GM23338 (cell line): ENCODE results near the gene ERICH3. TPM values are rescaled to one million over a fixed set of nuclear protein-coding genes. Genes with fewer than 3 reads are reported as not detected.

Experiments used
- ATAC-seq: fragments of 200-7000 bp; cut with Tn5 transposase; 3 replicates; pipeline ENCODE4 v1.9.1; 2020
- DNase-seq: peaks from one replicate; pipeline ENCODE4 v3.0.0-alpha.2; 2015; ENCODE audit warnings: low spot score
- H2AFZ ChIP-seq: fragments of 200-600 bp; sonication (generic); 2 replicates; pipeline ENCODE4 v1.8.0; 2016; ENCODE audit warnings: antibody characterized with exemption, mild to moderate bottlenecking, moderate library complexity
- H3F3A ChIP-seq: fragments of 200-600 bp; sonication (generic); replicated peaks from 2 replicates; pipeline ENCODE4 v1.8.0; 2017; ENCODE audit warnings: antibody characterized with exemption, mixed run types, low read depth
- H3K27ac ChIP-seq: fragments of 200-600 bp; sonication (generic); 2 replicates; pipeline ENCODE4 v1.6.1; 2016; ENCODE audit warnings: low read depth
- H3K27me3 ChIP-seq: fragments of 200-600 bp; sonication (generic); 2 replicates; pipeline ENCODE4 v1.8.0; 2016; ENCODE audit warnings: mild to moderate bottlenecking, mixed run types, moderate library complexity; ENCODE audit not compliant: insufficient read depth
- H3K36me3 ChIP-seq: fragments of 200-600 bp; sonication (generic); 2 replicates; pipeline ENCODE4 v1.8.0; 2016; ENCODE audit warnings: mild to moderate bottlenecking; ENCODE audit not compliant: insufficient read depth
- H3K4me1 ChIP-seq: fragments of 200-600 bp; sonication (generic); 2 replicates; pipeline ENCODE4 v1.8.0; 2016; ENCODE audit warnings: mild to moderate bottlenecking, moderate library complexity; ENCODE audit not compliant: insufficient read depth
- H3K4me2 ChIP-seq: fragments of 200-600 bp; sonication (generic); 2 replicates; pipeline ENCODE4 v1.7.1; 2017; ENCODE audit warnings: mixed run types
- H3K4me3 ChIP-seq: fragments of 200-600 bp; sonication (generic); 2 replicates; pipeline ENCODE4 v1.6.1; 2016; ENCODE audit warnings: mixed run types
- H3K79me2 ChIP-seq: fragments of 200-600 bp; sonication (generic); replicated peaks from 2 replicates; pipeline ENCODE4 v1.8.0; 2017; ENCODE audit warnings: mild to moderate bottlenecking; ENCODE audit not compliant: insufficient read depth
- H3K9me2 ChIP-seq: fragments of 200-600 bp; sonication (generic); 2 replicates; pipeline ENCODE4 v1.8.0; 2017; ENCODE audit not compliant: insufficient read depth
- H4K20me1 ChIP-seq: fragments of 200-600 bp; sonication (generic); replicated peaks from 2 replicates; pipeline ENCODE4 v1.8.0; 2017; ENCODE audit warnings: mild to moderate bottlenecking; ENCODE audit not compliant: insufficient read depth
- H3K27ac Mint-ChIP-seq: 2 replicates; pipeline ENCODE4 v1.8.0; 2020; ENCODE audit warnings: inconsistent platforms, mild to moderate bottlenecking, moderate library complexity, mixed read lengths
- H3K27me3 Mint-ChIP-seq: 3 replicates; pipeline ENCODE4 v1.8.0; 2022; ENCODE audit warnings: low read depth, mild to moderate bottlenecking, moderate library complexity, mixed read lengths, inconsistent platforms; ENCODE audit not compliant: insufficient read depth, poor library complexity
- H3K36me3 Mint-ChIP-seq: 3 replicates; pipeline ENCODE4 v1.8.0; 2021; ENCODE audit warnings: low read depth, mild to moderate bottlenecking, inconsistent platforms, moderate library complexity, mixed read lengths
- H3K4me1 Mint-ChIP-seq: 3 replicates; pipeline ENCODE4 v1.8.0; 2020; ENCODE audit warnings: mild to moderate bottlenecking, inconsistent platforms, mixed read lengths
- H3K4me3 Mint-ChIP-seq: 3 replicates; pipeline ENCODE4 v1.8.0; 2021; ENCODE audit warnings: moderate library complexity, mild to moderate bottlenecking, inconsistent platforms, mixed read lengths
- H3K9me3 Mint-ChIP-seq: 3 replicates; pipeline ENCODE4 v1.8.0; 2020; ENCODE audit warnings: moderate library complexity, mild to moderate bottlenecking, inconsistent platforms, mixed read lengths
- CTCF ChIP-seq, 2 experiments: fragments of 200-600 bp in 1 of 2; sonication (generic) in 1 of 2; conservative IDR thresholded peaks; 2 replicates each; pipeline versions ENCODE4 v1.5.1 to v1.6.1; 2016 to 2017; ENCODE audit warnings: antibody characterized with exemption in 2 of 2, low read depth in 2 of 2, mild to moderate bottlenecking in 2 of 2, moderate library complexity in 1 of 2
- ETS1 ChIP-seq: IDR thresholded peaks from 2 replicates; pipeline ENCODE4 v1.6.1; 2016; ENCODE audit warnings: antibody characterized with exemption
- EZH2 ChIP-seq: fragments of 200-600 bp; sonication (generic); IDR thresholded peaks from one replicate; pipeline ENCODE4 v1.8.0; 2017; ENCODE audit warnings: antibody characterized with exemption, mild to moderate bottlenecking, low read depth; ENCODE audit not compliant: unreplicated experiment
- EZH2phosphoT487 ChIP-seq: fragments of 200-600 bp; sonication (generic); IDR thresholded peaks from one replicate; pipeline ENCODE4 v1.8.1; 2018; ENCODE audit warnings: antibody characterized with exemption; ENCODE audit not compliant: unreplicated experiment
- JUNB ChIP-seq: IDR thresholded peaks from one replicate; pipeline ENCODE4 v1.6.1; 2016; ENCODE audit warnings: antibody characterized with exemption; ENCODE audit not compliant: unreplicated experiment
- NANOG ChIP-seq: IDR thresholded peaks from 2 replicates; pipeline ENCODE4 v1.6.1; 2016; ENCODE audit warnings: antibody characterized with exemption, borderline replicate concordance
- POLR2AphosphoS5 ChIP-seq: IDR thresholded peaks from 2 replicates; pipeline ENCODE4 v1.6.1; 2016; ENCODE audit warnings: antibody characterized with exemption, low read depth
- REST ChIP-seq: IDR thresholded peaks from one replicate; pipeline ENCODE4 v1.6.1; 2018; ENCODE audit warnings: antibody characterized with exemption; ENCODE audit not compliant: unreplicated experiment
- STAT1 ChIP-seq: IDR thresholded peaks from one replicate; pipeline ENCODE4 v1.6.1; 2016; ENCODE audit warnings: antibody characterized with exemption; ENCODE audit not compliant: unreplicated experiment
- ZNF114 ChIP-seq: fragments of 250-450 bp; sonication (Bioruptor Pico); IDR thresholded peaks from 2 replicates; pipeline ENCODE4 v1.5.0; 2020; ENCODE audit warnings: mild to moderate bottlenecking, moderate library complexity
- ZNF331 ChIP-seq: fragments of 250-450 bp; sonication (Bioruptor Pico); IDR thresholded peaks from 2 replicates; pipeline ENCODE4 v1.5.0; 2020; ENCODE audit warnings: low read depth, mild to moderate bottlenecking, moderate library complexity
- polyA plus RNA-seq: library from polyadenylated mRNA; unstranded; fragments of >200 nt; fragmentation: Nextera tagmentation; extraction: Ambion mirVana; gene quantifications from 2 replicates; pipeline ENCODE4 v1.2.1, GENCODE V29; 2016
- total RNA-seq: library from RNA; depleted of rRNA; stranded (reverse); fragments of >200 nt; shearing (Covaris generic); gene quantifications from 2 replicates; pipeline ENCODE4 v1.2.3, GENCODE V29; 2014

The ERICH3 gene
- total and polyA plus RNA-seq, 2 experiments from 2014 or later = not detected

- Mint-ChIP-seq H3K36me3 (no peaks in the 10 kb centered on the region), H3K9me3 (no peaks in the 10 kb centered on the region), H3K27ac (no peak overlapping the region), H3K4me1 (no peaks in the 10 kb centered on the region), H3K4me3 (no peak overlapping the region), H3K27me3 (no peaks in the 10 kb centered on the region)
- no peak for ATAC-seq
- Histone ChIP-seq H3K27ac (no peak overlapping the region), H2AFZ (no peak overlapping the region), H3K4me3 (no peak overlapping the region), H3K9me2 (peaks cover 5% of the 10 kb centered on the region; the same call in 1 of the 2 replicates), H3K4me2 (no peak overlapping the region), H3K27me3 (no peaks in the 10 kb centered on the region), H3K4me1 (no peaks in the 10 kb centered on the region), H3K79me2 (no peaks in the 10 kb centered on the region), H3F3A (no peaks in the 10 kb centered on the region), H3K36me3 (no peaks in the 10 kb centered on the region), H4K20me1 (no peaks in the 10 kb centered on the region)
- TF ChIP-seq POLR2AphosphoS5 = no peak
- DNase-seq = no peak
Observed at GRCh38 chr1:74592580-74593355, 80.8 kb downstream of the ERICH3 start.

GRCh38 chr1:74591949-74592348 is 81.6 kb downstream of the ERICH3 start:
- DNase-seq (no peak), ATAC-seq (no peak)
- Histone ChIP-seq H3K4me1 (no peaks in the 10 kb centered on the region), H3K79me2 (no peaks in the 10 kb centered on the region), H3K27ac (no peak overlapping the region), H3K36me3 (no peaks in the 10 kb centered on the region), H3K4me3 (no peak overlapping the region), H3K9me2 (peaks cover 5% of the 10 kb centered on the region; the same call in 1 of the 2 replicates), H3K27me3 (no peaks in the 10 kb centered on the region), H2AFZ (no peak overlapping the region), H4K20me1 (no peaks in the 10 kb centered on the region), H3F3A (no peaks in the 10 kb centered on the region), H3K4me2 (no peak overlapping the region)
- Mint-ChIP-seq H3K9me3 (no peaks in the 10 kb centered on the region), H3K4me1 (no peaks in the 10 kb centered on the region), H3K27me3 (no peaks in the 10 kb centered on the region), H3K4me3 (no peak overlapping the region), H3K27ac (no peak overlapping the region; the same call in 1 of the 2 replicates), H3K36me3 (no peaks in the 10 kb centered on the region)
- no peak for TF ChIP-seq EZH2phosphoT487
- no peak for TF ChIP-seq ZNF331
- no peak for TF ChIP-seq JUNB
- TF ChIP-seq NANOG = no peak

- Mint-ChIP-seq H3K4me1 (no peaks in the 10 kb centered on the region), H3K27ac (no peak overlapping the region), H3K4me3 (no peak overlapping the region), H3K36me3 (no peaks in the 10 kb centered on the region), H3K27me3 (no peaks in the 10 kb centered on the region), H3K9me3 (no peaks in the 10 kb centered on the region)
- H3K36me3 ChIP-seq = no peaks in the 10 kb centered on the region
- H3K4me3 ChIP-seq = no peak overlapping the region
- H4K20me1 ChIP-seq = no peaks in the 10 kb centered on the region
- DNase-seq (no peak), ATAC-seq (no peak)
- no peaks in the 10 kb centered on the region for H3K27me3 ChIP-seq
- H3K79me2 ChIP-seq = no peaks in the 10 kb centered on the region
- peaks cover 5% of the 10 kb centered on the region; the same call in 1 of the 2 replicates for H3K9me2 ChIP-seq
- H2AFZ ChIP-seq = no peak overlapping the region
- no peak overlapping the region for H3K27ac ChIP-seq
- H3F3A ChIP-seq = no peaks in the 10 kb centered on the region
- no peaks in the 10 kb centered on the region for H3K4me1 ChIP-seq
- H3K4me2 ChIP-seq = no peak overlapping the region
- TF ChIP-seq POLR2AphosphoS5 (no peak), EZH2phosphoT487 (no peak), ETS1 (no peak), EZH2 (no peak), CTCF (conservative IDR thresholded peaks at IDR 0.05; ENCODE audit: low read depth in 2 of 2) (no peak), ZNF114 (CRISPR knock-in tag) (no peak), NANOG (no peak), ZNF331 (no peak), REST (no peak), STAT1 (no peak)
Observed at GRCh38 chr1:74590288-74590687, 83.3 kb downstream of the ERICH3 start.
